Suprapubic skin (tissue), 4 donors: ENCODE results near the gene SLC35C1.

Experiments used
- CTCF ChIP-seq, 2 donors: fragments of 200-600 bp in 1 of 2; fragments of 450-650 bp in 1 of 2; sonication (generic) in 1 of 2; IDR thresholded peaks; one replicate each; pipeline ENCODE4 v1.5.1; 2016 to 2019; ENCODE audit warnings: antibody characterized with exemption in 2 of 2, mild to moderate bottlenecking in 1 of 2, moderate library complexity in 1 of 2
- EP300 ChIP-seq: sonication (generic); formaldehyde crosslinking; IDR thresholded peaks from one replicate; pipeline ENCODE4 v1.6.1; 2017; ENCODE audit warnings: antibody characterized with exemption
- POLR2A ChIP-seq, 2 donors: fragments of 450-650 bp; IDR thresholded peaks; one replicate each; pipeline ENCODE4 v1.6.1; 2017; ENCODE audit warnings: antibody characterized with exemption in 2 of 2, mild to moderate bottlenecking in 2 of 2, moderate library complexity in 2 of 2
- POLR2AphosphoS5 ChIP-seq, 3 donors: sonication (generic); formaldehyde crosslinking; IDR thresholded peaks; one replicate each; pipeline ENCODE4 v1.6.1; 2017; ENCODE audit warnings: antibody characterized with exemption in 3 of 3

- TF ChIP-seq CTCF (IDR thresholded peaks at IDR 0.05) (no peak), POLR2A (IDR thresholded peaks at IDR 0.05) (no peak), EP300 (no peak), POLR2AphosphoS5 (IDR thresholded peaks at IDR 0.05) (no peak)
Observed at GRCh38 chr11:45786272-45786671, 18.7 kb upstream of the SLC35C1 start.
